Measurements from ENCODE around the gene NTF3.

DNA sequence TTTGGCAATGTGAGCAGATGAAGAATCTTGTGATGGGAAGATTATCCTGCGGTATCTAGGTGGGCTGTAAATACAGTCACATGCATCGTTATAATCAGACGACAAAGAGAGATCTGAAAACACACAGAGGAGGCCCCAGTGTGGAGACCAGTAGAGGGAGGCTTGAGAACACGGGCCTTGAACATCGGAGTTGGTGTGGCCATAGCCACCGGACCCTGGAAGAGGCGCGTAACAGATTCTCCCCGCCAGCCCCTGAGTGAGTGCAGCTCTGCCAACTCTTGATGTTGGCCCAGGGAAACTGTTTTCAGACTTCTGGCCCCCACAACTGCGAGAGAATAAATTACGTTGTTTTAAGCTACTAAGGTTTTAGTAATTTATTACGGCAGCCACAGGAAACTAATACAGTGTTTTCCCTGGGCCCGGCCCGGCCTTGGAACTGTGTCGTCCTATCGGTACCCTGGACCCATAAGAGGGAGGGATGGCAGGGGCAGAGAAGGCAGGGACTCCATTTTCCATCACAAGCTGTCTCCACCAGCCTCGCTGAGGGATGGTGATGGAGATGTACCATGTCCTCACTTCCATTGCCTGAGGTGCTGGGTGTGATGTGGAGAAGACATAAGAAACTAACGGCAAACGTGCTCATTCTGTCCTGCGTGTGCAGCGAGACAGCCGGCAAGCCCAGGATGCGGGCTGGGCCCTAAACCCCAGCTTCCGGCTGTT, 91.6 kb downstream of the NTF3 start:
- no peak for TF ChIP-seq POLR2A (IDR thresholded peaks at IDR 0.05)
- TF ChIP-seq, protein P1, sequence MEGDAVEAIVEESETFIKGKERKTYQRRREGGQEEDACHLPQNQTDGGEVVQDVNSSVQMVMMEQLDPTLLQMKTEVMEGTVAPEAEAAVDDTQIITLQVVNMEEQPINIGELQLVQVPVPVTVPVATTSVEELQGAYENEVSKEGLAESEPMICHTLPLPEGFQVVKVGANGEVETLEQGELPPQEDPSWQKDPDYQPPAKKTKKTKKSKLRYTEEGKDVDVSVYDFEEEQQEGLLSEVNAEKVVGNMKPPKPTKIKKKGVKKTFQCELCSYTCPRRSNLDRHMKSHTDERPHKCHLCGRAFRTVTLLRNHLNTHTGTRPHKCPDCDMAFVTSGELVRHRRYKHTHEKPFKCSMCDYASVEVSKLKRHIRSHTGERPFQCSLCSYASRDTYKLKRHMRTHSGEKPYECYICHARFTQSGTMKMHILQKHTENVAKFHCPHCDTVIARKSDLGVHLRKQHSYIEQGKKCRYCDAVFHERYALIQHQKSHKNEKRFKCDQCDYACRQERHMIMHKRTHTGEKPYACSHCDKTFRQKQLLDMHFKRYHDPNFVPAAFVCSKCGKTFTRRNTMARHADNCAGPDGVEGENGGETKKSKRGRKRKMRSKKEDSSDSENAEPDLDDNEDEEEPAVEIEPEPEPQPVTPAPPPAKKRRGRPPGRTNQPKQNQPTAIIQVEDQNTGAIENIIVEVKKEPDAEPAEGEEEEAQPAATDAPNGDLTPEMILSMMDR (IDR thresholded peaks at IDR 0.05): no peak

All from prostate gland (tissue), 2 donors.